ENCODE data around the gene OTUB1. TPM values are rescaled to one million over a fixed set of nuclear protein-coding genes. Genes with fewer than 3 reads are reported as not detected.
A peak's percentile ranks its signal among the peaks of the same experiment; 100 is the strongest.

Gene OTUB1
- total and polyA plus RNA-seq, 2 of the 13 experiments (the other 11 are each of a cell fraction or from before 2014, with no cell fraction given) = 58.8 to 130 TPM

DNA sequence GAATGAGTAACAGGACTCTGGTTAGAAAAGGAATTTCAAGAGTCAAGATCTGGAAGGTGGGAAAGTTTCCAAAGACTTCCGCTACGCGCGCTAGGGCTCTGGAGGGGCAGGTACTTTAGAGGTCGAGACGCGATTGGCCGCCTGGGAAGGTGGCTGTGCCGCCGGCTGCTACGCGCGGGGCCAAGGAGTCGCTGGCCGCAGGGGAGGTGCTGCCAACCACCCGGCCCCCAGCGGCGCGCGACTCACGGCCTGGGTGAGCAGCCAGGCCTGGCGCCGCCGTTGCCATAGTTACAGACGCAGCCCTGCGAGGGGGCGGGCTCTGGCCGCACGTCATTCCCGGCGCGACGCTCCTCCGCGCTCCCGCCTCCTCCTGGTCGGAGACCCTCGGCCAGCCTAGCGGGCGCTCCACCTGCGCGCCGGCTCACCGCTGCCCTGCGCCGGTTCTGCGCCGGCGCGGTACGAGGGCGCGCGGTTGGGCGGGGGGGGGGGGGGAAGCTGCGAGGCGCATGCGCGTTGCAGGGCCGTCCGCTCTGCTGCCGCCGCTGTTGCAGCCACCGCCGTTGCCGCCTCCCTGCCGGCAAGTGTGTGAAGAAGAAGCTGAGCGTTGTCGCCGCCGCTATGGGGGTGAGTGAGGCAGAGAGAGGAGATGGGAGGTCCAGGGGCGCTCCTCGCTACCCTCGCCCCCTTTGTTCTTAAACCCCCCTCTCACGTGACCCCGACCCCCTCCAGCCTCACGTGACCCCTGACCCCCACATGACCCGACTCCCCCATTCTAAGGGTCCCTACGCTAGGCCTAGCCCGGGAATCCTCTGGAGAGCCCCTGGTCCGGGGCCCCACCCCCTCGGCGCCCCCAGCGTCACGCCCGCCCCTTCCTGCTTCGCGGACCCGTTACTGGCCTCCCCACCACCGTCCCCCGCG lies 47.5 kb upstream of the OTUB1 start, which contains the start of gene NAA40 (continued):
- TF ChIP-seq, protein P1, sequence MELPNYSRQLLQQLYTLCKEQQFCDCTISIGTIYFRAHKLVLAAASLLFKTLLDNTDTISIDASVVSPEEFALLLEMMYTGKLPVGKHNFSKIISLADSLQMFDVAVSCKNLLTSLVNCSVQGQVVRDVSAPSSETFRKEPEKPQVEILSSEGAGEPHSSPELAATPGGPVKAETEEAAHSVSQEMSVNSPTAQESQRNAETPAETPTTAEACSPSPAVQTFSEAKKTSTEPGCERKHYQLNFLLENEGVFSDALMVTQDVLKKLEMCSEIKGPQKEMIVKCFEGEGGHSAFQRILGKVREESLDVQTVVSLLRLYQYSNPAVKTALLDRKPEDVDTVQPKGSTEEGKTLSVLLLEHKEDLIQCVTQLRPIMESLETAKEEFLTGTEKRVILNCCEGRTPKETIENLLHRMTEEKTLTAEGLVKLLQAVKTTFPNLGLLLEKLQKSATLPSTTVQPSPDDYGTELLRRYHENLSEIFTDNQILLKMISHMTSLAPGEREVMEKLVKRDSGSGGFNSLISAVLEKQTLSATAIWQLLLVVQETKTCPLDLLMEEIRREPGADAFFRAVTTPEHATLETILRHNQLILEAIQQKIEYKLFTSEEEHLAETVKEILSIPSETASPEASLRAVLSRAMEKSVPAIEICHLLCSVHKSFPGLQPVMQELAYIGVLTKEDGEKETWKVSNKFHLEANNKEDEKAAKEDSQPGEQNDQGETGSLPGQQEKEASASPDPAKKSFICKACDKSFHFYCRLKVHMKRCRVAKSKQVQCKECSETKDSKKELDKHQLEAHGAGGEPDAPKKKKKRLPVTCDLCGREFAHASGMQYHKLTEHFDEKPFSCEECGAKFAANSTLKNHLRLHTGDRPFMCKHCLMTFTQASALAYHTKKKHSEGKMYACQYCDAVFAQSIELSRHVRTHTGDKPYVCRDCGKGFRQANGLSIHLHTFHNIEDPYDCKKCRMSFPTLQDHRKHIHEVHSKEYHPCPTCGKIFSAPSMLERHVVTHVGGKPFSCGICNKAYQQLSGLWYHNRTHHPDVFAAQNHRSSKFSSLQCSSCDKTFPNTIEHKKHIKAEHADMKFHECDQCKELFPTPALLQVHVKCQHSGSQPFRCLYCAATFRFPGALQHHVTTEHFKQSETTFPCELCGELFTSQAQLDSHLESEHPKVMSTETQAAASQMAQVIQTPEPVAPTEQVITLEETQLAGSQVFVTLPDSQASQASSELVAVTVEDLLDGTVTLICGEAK (IDR thresholded peaks at IDR 0.05) = no peak
- TF ChIP-seq, protein P1 (CRISPR knock-in tag; IDR thresholded peaks at IDR 0.05) = 0 out of 2 replicates have a peak, but pooled peaks have one; percentile 19
- no peak for TF ChIP-seq LCORL (IDR thresholded peaks at IDR 0.05)
- TF ChIP-seq LCORL (CRISPR knock-in tag; IDR thresholded peaks at IDR 0.05) = no peak
- TF ChIP-seq, protein P2, sequence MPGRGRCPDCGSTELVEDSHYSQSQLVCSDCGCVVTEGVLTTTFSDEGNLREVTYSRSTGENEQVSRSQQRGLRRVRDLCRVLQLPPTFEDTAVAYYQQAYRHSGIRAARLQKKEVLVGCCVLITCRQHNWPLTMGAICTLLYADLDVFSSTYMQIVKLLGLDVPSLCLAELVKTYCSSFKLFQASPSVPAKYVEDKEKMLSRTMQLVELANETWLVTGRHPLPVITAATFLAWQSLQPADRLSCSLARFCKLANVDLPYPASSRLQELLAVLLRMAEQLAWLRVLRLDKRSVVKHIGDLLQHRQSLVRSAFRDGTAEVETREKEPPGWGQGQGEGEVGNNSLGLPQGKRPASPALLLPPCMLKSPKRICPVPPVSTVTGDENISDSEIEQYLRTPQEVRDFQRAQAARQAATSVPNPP (CRISPR knock-in tag; IDR thresholded peaks at IDR 0.05) = no peak
- no peak for TF ChIP-seq ZNF367 (CRISPR knock-in tag; IDR thresholded peaks at IDR 0.05; ENCODE audit: borderline replicate concordance)
- no peak for TF ChIP-seq ZNF792 (CRISPR knock-in tag; IDR thresholded peaks at IDR 0.05)
- no peak for TF ChIP-seq KDM4B (CRISPR knock-in tag; IDR thresholded peaks at IDR 0.05)
- TF ChIP-seq ZSCAN12 (CRISPR knock-in tag; IDR thresholded peaks at IDR 0.05) = no peak
- TF ChIP-seq ZFP37 (CRISPR knock-in tag; IDR thresholded peaks at IDR 0.05; ENCODE audit: borderline replicate concordance) = no peak
- TF ChIP-seq MED1 (CRISPR knock-in tag; IDR thresholded peaks at IDR 0.05) = peak; percentile 66
- no peak for TF ChIP-seq MAFK (conservative IDR thresholded peaks at IDR 0.05 in 1 of 2, IDR thresholded peaks at IDR 0.05 in 1 of 2; ENCODE audit: low read length in 2 of 2)
- TF ChIP-seq, protein P3, sequence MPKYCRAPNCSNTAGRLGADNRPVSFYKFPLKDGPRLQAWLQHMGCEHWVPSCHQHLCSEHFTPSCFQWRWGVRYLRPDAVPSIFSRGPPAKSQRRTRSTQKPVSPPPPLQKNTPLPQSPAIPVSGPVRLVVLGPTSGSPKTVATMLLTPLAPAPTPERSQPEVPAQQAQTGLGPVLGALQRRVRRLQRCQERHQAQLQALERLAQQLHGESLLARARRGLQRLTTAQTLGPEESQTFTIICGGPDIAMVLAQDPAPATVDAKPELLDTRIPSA (CRISPR knock-in tag; IDR thresholded peaks at IDR 0.05; ENCODE audit: borderline replicate concordance) = no peak
- TF ChIP-seq ESRRA (CRISPR knock-in tag; IDR thresholded peaks at IDR 0.05; ENCODE audit: low read depth) = no peak
- no peak for TF ChIP-seq RCOR2 (CRISPR knock-in tag; IDR thresholded peaks at IDR 0.05)
- TF ChIP-seq BHLHE40 (IDR thresholded peaks at IDR 0.05; ENCODE audit: low read length) = peak; percentile 77
- TF ChIP-seq POLR2AphosphoS2 (IDR thresholded peaks at IDR 0.05; ENCODE audit: low read depth, low read length) = no peak
